Suprapubic skin (tissue), 3 donors: ENCODE data around the gene MGAT5B.

ENCODE experiments used
- POLR2AphosphoS5 ChIP-seq, 3 donors: sonication (generic); formaldehyde crosslinking; IDR thresholded peaks; one replicate each; pipeline ENCODE4 v1.6.1; 2017; ENCODE audit warnings: antibody characterized with exemption in 3 of 3
- TF ChIP-seq, protein P1 (sequence below), 2 donors: fragments of 200-600 bp in 1 of 2; fragments of 450-650 bp in 1 of 2; sonication (generic) in 1 of 2; IDR thresholded peaks; one replicate each; pipeline ENCODE4 v1.5.1; 2016 to 2019; ENCODE audit warnings: antibody characterized with exemption in 2 of 2, mild to moderate bottlenecking in 1 of 2, moderate library complexity in 1 of 2

DNA sequence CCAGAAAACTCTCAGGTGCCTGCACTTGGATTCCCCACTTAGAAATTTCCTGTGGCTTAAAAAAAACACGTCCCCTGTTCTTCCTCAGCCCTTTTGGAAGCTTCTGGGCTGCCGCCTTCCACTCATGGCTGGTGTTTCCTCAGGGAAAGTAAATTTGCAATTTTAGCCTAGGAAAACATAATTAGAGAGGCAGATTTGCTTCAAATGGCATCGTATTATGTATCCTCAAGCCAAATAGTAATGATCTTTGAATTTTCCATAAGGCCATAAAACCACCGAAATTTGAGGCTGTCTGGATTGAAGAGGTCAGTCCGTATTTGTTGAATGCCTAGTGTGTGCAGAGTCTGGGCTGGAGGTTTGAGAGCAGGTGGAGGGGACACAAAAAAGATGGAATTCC lies 17.7 kb downstream of the MGAT5B start:
- TF ChIP-seq, protein P1, sequence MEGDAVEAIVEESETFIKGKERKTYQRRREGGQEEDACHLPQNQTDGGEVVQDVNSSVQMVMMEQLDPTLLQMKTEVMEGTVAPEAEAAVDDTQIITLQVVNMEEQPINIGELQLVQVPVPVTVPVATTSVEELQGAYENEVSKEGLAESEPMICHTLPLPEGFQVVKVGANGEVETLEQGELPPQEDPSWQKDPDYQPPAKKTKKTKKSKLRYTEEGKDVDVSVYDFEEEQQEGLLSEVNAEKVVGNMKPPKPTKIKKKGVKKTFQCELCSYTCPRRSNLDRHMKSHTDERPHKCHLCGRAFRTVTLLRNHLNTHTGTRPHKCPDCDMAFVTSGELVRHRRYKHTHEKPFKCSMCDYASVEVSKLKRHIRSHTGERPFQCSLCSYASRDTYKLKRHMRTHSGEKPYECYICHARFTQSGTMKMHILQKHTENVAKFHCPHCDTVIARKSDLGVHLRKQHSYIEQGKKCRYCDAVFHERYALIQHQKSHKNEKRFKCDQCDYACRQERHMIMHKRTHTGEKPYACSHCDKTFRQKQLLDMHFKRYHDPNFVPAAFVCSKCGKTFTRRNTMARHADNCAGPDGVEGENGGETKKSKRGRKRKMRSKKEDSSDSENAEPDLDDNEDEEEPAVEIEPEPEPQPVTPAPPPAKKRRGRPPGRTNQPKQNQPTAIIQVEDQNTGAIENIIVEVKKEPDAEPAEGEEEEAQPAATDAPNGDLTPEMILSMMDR (IDR thresholded peaks at IDR 0.05) = no peak
- TF ChIP-seq POLR2AphosphoS5 (IDR thresholded peaks at IDR 0.05) = no peak
